ENCODE results near the gene NPHP1. TPM values are rescaled to one million over a fixed set of nuclear protein-coding genes. Genes with fewer than 3 reads are reported as not detected.
A peak's percentile ranks its signal among the peaks of the same experiment; 100 is the strongest.

The NPHP1 gene
- total RNA-seq, 1 experiment from 2014 or later, result 4.7 TPM

DNA sequence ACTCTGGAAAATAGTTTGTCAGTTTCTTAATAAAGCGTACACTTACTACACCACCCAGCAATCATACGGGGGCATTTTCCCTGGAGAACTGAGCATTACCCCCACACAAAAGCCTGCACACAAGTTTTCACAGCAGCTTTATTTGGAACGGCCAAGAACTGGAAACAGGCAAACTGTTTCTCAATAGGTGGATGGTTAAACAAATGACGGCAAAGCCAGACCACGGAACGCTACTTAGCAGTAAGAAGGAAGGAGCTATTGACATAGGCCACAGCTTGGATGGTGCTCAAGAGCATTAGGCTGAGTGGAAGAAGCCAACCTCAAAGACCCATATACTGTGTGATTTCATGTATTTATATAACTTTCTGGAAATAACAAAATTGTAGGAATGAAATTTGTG, 98.2 kb downstream of the NPHP1 start:
- DNase-seq (ENCODE audit: low read depth, low spot score), result peak; percentile 59
- ChIA-PET CTCF (interaction anchor here (1.3 to 2.5 kb wide), 2 partner anchors 10 to 50 kb away, joined by 3 to 41 read pairs; partner anchors contain the start of gene MALL), POLR2A (interaction anchor here (0.6 to 2.6 kb wide), 6 partner anchors 9 to 101 kb away, joined by 3 to 37 read pairs (median 4); partner anchors contain the start of gene MALL), RAD21 (ENCODE audit: low non-redundant PET in 1 of 2, low total read pairs in 2 of 2, uncharacterized antibody in 2 of 2, unreplicated experiment in 2 of 2) (interaction anchor here in 1 of 2 experiments (1.1 kb wide), 1 partner anchor 10 kb away, joined by 3 read pairs; no protein-coding TSS in a partner anchor)
- Histone ChIP-seq H4K20me1 (ENCODE audit: insufficient read depth) (no peaks in the 10 kb centered on the region), H3K79me2 (ENCODE audit: insufficient read depth, low read length) (peaks cover 96% of the 10 kb centered on the region), H3K27me3 (ENCODE audit: insufficient read depth, low read length) (no peaks in the 10 kb centered on the region), H3K9me2 (ENCODE audit: insufficient read depth) (no peaks in the 10 kb centered on the region), H2AFZ (ENCODE audit: low read depth, low read length, poor library complexity, severe bottlenecking) (no peak overlapping the region), H3K9ac (ENCODE audit: low read length) (peak overlapping the region; percentile 78), H3K9me3 (ENCODE audit: control insufficient read depth in 1 of 2, insufficient read depth in 1 of 2, low read depth in 1 of 2, low read length in 2 of 2) (no peaks in the 10 kb centered on the region), H3K27ac (ENCODE audit: low read depth, low read length) (peak overlapping the region; percentile 100), H3K4me1 (ENCODE audit: control insufficient read depth in 1 of 2, insufficient read depth in 2 of 2, low read length in 2 of 2) (peaks cover 86 to 99% of the 10 kb centered on the region in 2 experiments), H3K4me2 (ENCODE audit: low read length) (peak overlapping the region; percentile 65), H3K4me3 (replicated peaks in 1 of 2; ENCODE audit: low read depth in 1 of 2, low read length in 2 of 2) (peak overlapping the region in 1 of 2 experiments; percentile 15; a peak in 1 of 4 replicates), H3K36me3 (ENCODE audit: control insufficient read depth in 1 of 2, insufficient read depth in 2 of 2, low read length in 2 of 2) (peaks cover 0 to 15% of the 10 kb centered on the region in 2 experiments; a peak in 2 of 4 replicates)
- peak; percentile 22 for ATAC-seq
- intact Hi-C loops (cut with micrococcal nuclease), result loop anchor here (2.0 kb wide), 1 partner anchor 42 kb away; no protein-coding TSS in a partner anchor
- BruUV-seq (replicated peaks), result TSS peak; percentile 73
- TF ChIP-seq ZNF274 (IDR thresholded peaks at IDR 0.05; ENCODE audit: low read depth, low read length) (no peak), FOSL1 (IDR thresholded peaks at IDR 0.05; ENCODE audit: low read depth) (no peak), SRF (IDR thresholded peaks at IDR 0.05; ENCODE audit: low read depth) (no peak), POLR2AphosphoS5 (IDR thresholded peaks at IDR 0.05; ENCODE audit: low read depth, low read length) (no peak), RAD21 (IDR thresholded peaks at IDR 0.05; ENCODE audit: low read depth) (no peak), CBX3 (IDR thresholded peaks at IDR 0.05; ENCODE audit: low read depth) (no peak), REST (IDR thresholded peaks at IDR 0.05; ENCODE audit: low read depth) (no peak), SIN3A (IDR thresholded peaks at IDR 0.05; ENCODE audit: low read depth) (no peak), MAX (IDR thresholded peaks at IDR 0.05) (no peak), ZBTB33 (IDR thresholded peaks at IDR 0.05; ENCODE audit: extremely low read depth, insufficient replicate concordance, low read length) (no peak)
